NCI-H2196 treated with DMSO at 0.1 percent for 48 hours (cell line): Measurements from ENCODE around the gene NPW.
"Not testable (repeated sequence)": the region's sequence is repeated elsewhere in the genome, so short reads cannot be mapped to it uniquely, and the experiment has no call there.

Experiments
- DNase-seq: peaks from one replicate; lab custom pipeline; 2025; ENCODE audit not compliant: unreplicated experiment; lab: John Stamatoyannopoulos, UW

The NPW gene

GRCh38 chr16:2019921-2020831 lies 591 bp downstream of the NPW start:
- no peak for DNase-seq

GRCh38 chr16:2022723-2023091 lies 3.1 kb downstream of the NPW start:
- DNase-seq, result no peak

- DNase-seq, result peak; percentile 66
Measured at GRCh38 chr16:2023092-2024031, 3.8 kb downstream of the NPW start.

- DNase-seq, result no peak
Measured at GRCh38 chr16:2024032-2024420, 4.4 kb downstream of the NPW start.

GRCh38 chr16:2025251-2025650 lies 5.7 kb downstream of the NPW start:
- no peak for DNase-seq

- no peak for DNase-seq
Measured at GRCh38 chr16:2025878-2026460, 6.4 kb downstream of the NPW start.

GRCh38 chr16:2026461-2027023 lies 7.0 kb downstream of the NPW start, which contains the start of gene NHERF2:
Gene NHERF2, plus strand, starts transcription at chr16:2026902. Its CDS starts 104 bp downstream, at chr16:2027006.
- DNase-seq, result no peak

- no peak for DNase-seq
Measured at GRCh38 chr16:2027024-2028010, 7.7 kb downstream of the NPW start.

GRCh38 chr16:2028146-2028545 lies 8.6 kb downstream of the NPW start:
- DNase-seq, result no peak

GRCh38 chr16:2028620-2029220 lies 9.1 kb downstream of the NPW start:
- DNase-seq, result no peak

- no peak for DNase-seq
Measured at GRCh38 chr16:2029350-2029749, 9.8 kb downstream of the NPW start.

GRCh38 chr16:2030036-2030435 lies 10.5 kb downstream of the NPW start:
- no peak for DNase-seq

- no peak for DNase-seq
Measured at GRCh38 chr16:2031081-2031577, 11.5 kb downstream of the NPW start.

GRCh38 chr16:2032285-2033056 lies 12.9 kb downstream of the NPW start:
- DNase-seq, result no peak

GRCh38 chr16:2033057-2033908 lies 13.7 kb downstream of the NPW start:
- DNase-seq, result no peak

- not testable (repeated sequence) for DNase-seq
Measured at GRCh38 chr16:2033909-2034695, 14.5 kb downstream of the NPW start.
